B cell (primary cell): ENCODE results near the gene PERCC1. TPM values are rescaled to one million over a fixed set of nuclear protein-coding genes. Genes with fewer than 3 reads are reported as not detected.

Experiments
- ATAC-seq: fragments of 200-7000 bp; cut with Tn5 transposase; one replicate; pipeline ENCODE4 v1.10.0; 2021; ENCODE audit warnings: low read depth, mild to moderate bottlenecking, moderate number of reproducible peaks, moderate library complexity
- CTCF ChIA-PET: fragments of 350-600 bp; sonication (Branson Sonifier 250); formaldehyde crosslinking; loops from one replicate; lab custom pipeline; 2021; ENCODE audit warnings: antibody characterized with exemption, inconsistent platforms; lab: Charles Lee
- POLR2A ChIA-PET: fragments of 350-600 bp; sonication (Branson Sonifier 250); formaldehyde crosslinking; loops from one replicate; lab custom pipeline; 2021; ENCODE audit warnings: antibody characterized with exemption; lab: Charles Lee
- DNase-seq: peaks from one replicate; pipeline ENCODE4 v3.0.0; 2013
- H2AFZ ChIP-seq: 2 replicates; pipeline ENCODE4 v1.6.1; 2012; ENCODE audit warnings: mild to moderate bottlenecking, low read depth, low read length; ENCODE audit not compliant: insufficient read depth, poor library complexity, severe bottlenecking
- H3K27ac ChIP-seq, 2 donors: 1 replicate in 1 of 2; 2 replicates in 1 of 2; pipeline ENCODE4 v1.5.1; 2012 to 2013; ENCODE audit warnings: low read length in 2 of 2, mild to moderate bottlenecking in 2 of 2, moderate library complexity in 1 of 2
- H3K27me3 ChIP-seq, 4 experiments: fragments of 200-600 bp in 1 of 4; sonication (generic) in 1 of 4; replicated peaks in 1 of 4; 1 replicate in 2 of 4; 2 replicates in 2 of 4; pipeline versions ENCODE4 v1.6.1 to v1.7.0; 2013 to 2016; ENCODE audit warnings: low read length in 3 of 4, mild to moderate bottlenecking in 2 of 4, mixed read lengths in 1 of 4, moderate library complexity in 1 of 4; ENCODE audit not compliant: insufficient read depth in 4 of 4, control insufficient read depth in 3 of 4; ENCODE audit errors: control extremely low read depth in 1 of 4
- H3K36me3 ChIP-seq, 2 experiments: replicated peaks in 1 of 2; 1 replicate in 1 of 2; 2 replicates in 1 of 2; pipeline versions ENCODE4 v1.6.1 to v1.7.1; 2013; ENCODE audit warnings: low read length in 1 of 2; ENCODE audit not compliant: insufficient read depth in 2 of 2, control insufficient read depth in 1 of 2; ENCODE audit errors: control extremely low read depth in 1 of 2, extremely low read depth in 1 of 2
- H3K4me1 ChIP-seq, 2 donors: fragments of 200-600 bp in 1 of 2; sonication (generic) in 1 of 2; 1 replicate in 1 of 2; 2 replicates in 1 of 2; pipeline versions ENCODE4 v1.5.1 to v1.6.1; 2013 to 2017; ENCODE audit warnings: low read length in 2 of 2; ENCODE audit not compliant: control insufficient read depth in 2 of 2, insufficient read depth in 2 of 2
- H3K4me2 ChIP-seq: replicated peaks from 2 replicates; pipeline ENCODE3; 2012; ENCODE audit warnings: mild to moderate bottlenecking, low read depth, low read length; ENCODE audit not compliant: poor library complexity, severe bottlenecking
- H3K4me3 ChIP-seq, 5 experiments: fragments of 200-600 bp in 1 of 5; sonication (generic) in 1 of 5; 1 replicate in 3 of 5; 2 replicates in 2 of 5; pipeline versions ENCODE4 v1.5.1 to v1.7.0; 2011 to 2016; ENCODE audit warnings: low read length in 4 of 5, mild to moderate bottlenecking in 4 of 5, low read depth in 2 of 5, control low read depth in 1 of 5, moderate library complexity in 1 of 5; ENCODE audit not compliant: insufficient read depth in 1 of 5; ENCODE audit errors: control extremely low read depth in 1 of 5, extremely low read depth in 1 of 5
- H3K79me2 ChIP-seq: fragments of 200-600 bp; sonication (generic); one replicate; pipeline ENCODE4 v1.6.0; 2016; ENCODE audit warnings: low read length; ENCODE audit not compliant: control insufficient read depth, insufficient read depth
- H3K9ac ChIP-seq: fragments of 200-600 bp; sonication (generic); 2 replicates; pipeline ENCODE4 v1.6.1; 2017; ENCODE audit warnings: mild to moderate bottlenecking, low read length, moderate library complexity
- H3K9me3 ChIP-seq, 3 donors: one replicate each; pipeline versions ENCODE4 v1.6.1 to v1.7.1; 2013; ENCODE audit warnings: low read length in 2 of 3; ENCODE audit not compliant: control insufficient read depth in 2 of 3, insufficient read depth in 1 of 3; ENCODE audit errors: control extremely low read depth in 1 of 3
- H4K20me1 ChIP-seq: 2 replicates; pipeline ENCODE4 v1.6.0; 2012; ENCODE audit warnings: mild to moderate bottlenecking, low read length; ENCODE audit not compliant: insufficient read depth, control insufficient read depth, poor library complexity, severe bottlenecking
- H3K27ac Mint-ChIP-seq: one replicate; pipeline ENCODE4 v1.8.0; 2021; ENCODE audit warnings: mixed read lengths
- H3K27me3 Mint-ChIP-seq: one replicate; pipeline ENCODE4 v1.8.0; 2021; ENCODE audit warnings: mixed read lengths
- H3K4me1 Mint-ChIP-seq: one replicate; pipeline ENCODE4 v1.8.0; 2021; ENCODE audit warnings: mixed read lengths
- H3K4me3 Mint-ChIP-seq: one replicate; pipeline ENCODE4 v1.8.0; 2021; ENCODE audit warnings: mixed read lengths
- H3K9me3 Mint-ChIP-seq: one replicate; pipeline ENCODE4 v1.8.0; 2022; ENCODE audit warnings: mixed read lengths; ENCODE audit not compliant: insufficient read depth
- EZH2 ChIP-seq: IDR thresholded peaks from 2 replicates; pipeline ENCODE4 v1.6.1; 2012; ENCODE audit warnings: borderline replicate concordance, low read depth, mild to moderate bottlenecking, moderate library complexity, low read length; ENCODE audit not compliant: insufficient read depth, poor library complexity, severe bottlenecking
- WGBS: methylation state at CpG from one replicate; pipeline ENCODE4 v1.1.5; 2013; ENCODE audit warnings: missing lambda C conversion rate; ENCODE audit not compliant: insufficient coverage; 5-methylcytosine and 5-hydroxymethylcytosine counted together
- intact Hi-C: fragments of 100-400 bp; cut with micrococcal nuclease; formaldehyde crosslinking; loops from one replicate; pipeline ENCODE4 v1.10.0; 2022
- polyA plus RNA-seq: library from polyadenylated mRNA; depleted of rRNA; stranded (reverse); fragments of >200 nt; gene quantifications from 2 replicates; pipeline ENCODE4 v1.2.3, GENCODE V29; 2012
- total RNA-seq, 2 donors: library from RNA; stranded (reverse); fragments of 120-200 nt in 1 of 2; gene quantifications; 1 replicate in 1 of 2; 2 replicates in 1 of 2; pipeline versions ENCODE4 v1.2.3 to v1.2.4, GENCODE V29; 2013 to 2022
- TF ChIP-seq, protein P1 (sequence below): fragments of 200-600 bp; IDR thresholded peaks from one replicate; pipeline ENCODE4 v1.8.0; 2022; ENCODE audit warnings: antibody characterized with exemption, mild to moderate bottlenecking

Gene PERCC1
- total and polyA plus RNA-seq, 2 donors (not counting 1 experiment from before 2014, with no cell fraction given), result 0.46 to 0.64 TPM

DNA sequence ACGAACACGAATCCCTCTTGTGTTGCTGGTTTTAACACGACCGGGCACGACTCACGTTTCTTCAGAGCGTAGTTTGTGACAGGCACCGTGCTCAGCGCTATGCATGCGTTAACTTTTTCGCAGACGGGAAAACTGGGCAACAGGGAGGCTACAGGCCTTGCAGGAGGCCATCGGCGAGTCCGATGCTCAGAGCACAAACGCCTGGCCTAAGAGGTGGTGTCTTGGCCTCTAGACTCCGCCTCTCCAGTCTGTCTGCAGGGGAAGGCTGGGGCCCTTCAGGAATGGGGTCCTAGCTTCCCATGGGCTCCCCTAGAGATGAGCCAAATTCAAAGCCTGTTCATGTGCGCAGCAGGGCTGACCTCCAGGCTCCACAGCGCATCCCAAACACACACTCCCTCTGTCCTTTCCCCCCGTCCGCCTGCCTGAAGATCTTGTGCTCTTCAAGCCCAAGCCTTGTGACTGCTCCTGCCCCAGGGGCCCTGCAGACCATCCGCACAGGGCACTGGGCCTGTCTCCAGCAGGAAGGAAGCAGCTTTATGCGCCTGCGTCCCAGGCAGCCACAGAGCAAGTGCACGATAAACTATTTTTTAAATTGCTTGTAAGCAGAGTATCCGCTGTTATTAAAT is 40.8 kb downstream of the PERCC1 start:
- Mint-ChIP-seq H3K27ac (peak overlapping the region; percentile 93), H3K4me3 (peak overlapping the region; percentile 65), H3K27me3 (no peaks in the 10 kb centered on the region), H3K4me1 (peaks cover 57% of the 10 kb centered on the region), H3K9me3 (no peaks in the 10 kb centered on the region)
- CTCF ChIA-PET, result interaction anchor here (1.4 to 1.5 kb wide), 3 partner anchors 8 to 108 kb away, joined by 3 to 7 read pairs (median 3); no protein-coding TSS in a partner anchor
- H3K79me2 ChIP-seq, result peaks cover 96% of the 10 kb centered on the region
- peaks cover 37% of the 10 kb centered on the region for H4K20me1 ChIP-seq
- H3K9me3 ChIP-seq, result no peaks in the 10 kb centered on the region
- H3K4me3 ChIP-seq, result peak overlapping the region in 2 of 5 experiments; percentile 5 to 9
- POLR2A ChIA-PET, result interaction anchor here (1.0 to 2.1 kb wide), 4 partner anchors 9 to 51 kb away, joined by 3 to 12 read pairs (median 6); partner anchors contain the start of genes TELO2 and UQCC4
- H3K27me3 ChIP-seq, result no peaks in the 10 kb centered on the region
- H3K27ac ChIP-seq, result peak overlapping the region; percentile 76 to 96
- peaks cover 42 to 68% of the 10 kb centered on the region in 2 donors for H3K4me1 ChIP-seq
- no peak for TF ChIP-seq EZH2
- TF ChIP-seq, protein P1, sequence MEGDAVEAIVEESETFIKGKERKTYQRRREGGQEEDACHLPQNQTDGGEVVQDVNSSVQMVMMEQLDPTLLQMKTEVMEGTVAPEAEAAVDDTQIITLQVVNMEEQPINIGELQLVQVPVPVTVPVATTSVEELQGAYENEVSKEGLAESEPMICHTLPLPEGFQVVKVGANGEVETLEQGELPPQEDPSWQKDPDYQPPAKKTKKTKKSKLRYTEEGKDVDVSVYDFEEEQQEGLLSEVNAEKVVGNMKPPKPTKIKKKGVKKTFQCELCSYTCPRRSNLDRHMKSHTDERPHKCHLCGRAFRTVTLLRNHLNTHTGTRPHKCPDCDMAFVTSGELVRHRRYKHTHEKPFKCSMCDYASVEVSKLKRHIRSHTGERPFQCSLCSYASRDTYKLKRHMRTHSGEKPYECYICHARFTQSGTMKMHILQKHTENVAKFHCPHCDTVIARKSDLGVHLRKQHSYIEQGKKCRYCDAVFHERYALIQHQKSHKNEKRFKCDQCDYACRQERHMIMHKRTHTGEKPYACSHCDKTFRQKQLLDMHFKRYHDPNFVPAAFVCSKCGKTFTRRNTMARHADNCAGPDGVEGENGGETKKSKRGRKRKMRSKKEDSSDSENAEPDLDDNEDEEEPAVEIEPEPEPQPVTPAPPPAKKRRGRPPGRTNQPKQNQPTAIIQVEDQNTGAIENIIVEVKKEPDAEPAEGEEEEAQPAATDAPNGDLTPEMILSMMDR, result no peak
- H3K9ac ChIP-seq, result no peak overlapping the region
- no peaks in the 10 kb centered on the region for H3K36me3 ChIP-seq
- intact Hi-C loops, result no loop called here
- 58% methylated on average over 24 of the region's 26 CpGs for WGBS
- no peak for DNase-seq
- H2AFZ ChIP-seq, result no peak overlapping the region
- H3K4me2 ChIP-seq, result peak overlapping the region; percentile 97
- no peak for ATAC-seq

DNA sequence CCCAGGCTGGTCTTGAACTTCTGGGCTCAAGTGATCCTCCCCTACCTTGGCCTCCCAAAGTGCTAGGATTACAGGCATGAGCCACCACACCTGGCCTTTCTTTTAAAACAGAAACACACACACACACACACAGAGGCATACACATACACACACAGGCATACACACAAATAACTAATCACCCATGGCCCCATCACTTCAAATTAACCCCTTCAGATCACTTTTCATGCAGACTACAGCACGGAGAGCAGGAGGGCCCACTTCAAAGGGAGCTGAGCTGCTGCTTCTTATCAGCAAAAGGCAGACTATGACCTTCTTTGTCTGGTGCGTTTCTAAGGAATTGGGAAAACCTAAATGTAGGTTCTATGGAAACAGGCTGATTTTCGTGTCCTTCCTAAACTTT is 42.1 kb downstream of the PERCC1 start:
- peak overlapping the region; percentile 91 for H3K4me3 Mint-ChIP-seq
- ATAC-seq (no peak), DNase-seq (no peak)
- TF ChIP-seq, protein P1, result no peak
- no peak for TF ChIP-seq EZH2
- no peak overlapping the region for H2AFZ ChIP-seq
- H3K79me2 ChIP-seq, result peaks cover 90% of the 10 kb centered on the region
- H3K4me3 ChIP-seq, result no peak overlapping the region
- H3K4me1 Mint-ChIP-seq, result peaks cover 53% of the 10 kb centered on the region
- no peaks in the 10 kb centered on the region for H3K36me3 ChIP-seq
- H3K9ac ChIP-seq, result no peak overlapping the region
- H3K27me3 ChIP-seq, result no peaks in the 10 kb centered on the region
- ChIA-PET POLR2A (interaction anchor here (0.7 to 2.5 kb wide), 6 partner anchors 8 to 310 kb away, joined by 3 to 12 read pairs (median 4); partner anchors contain the start of genes NUBP2, TELO2 and UQCC4), CTCF (interaction anchor here (0.7 to 1.5 kb wide), 2 partner anchors 44 to 70 kb away, joined by 3 to 7 read pairs; no protein-coding TSS in a partner anchor)
- H3K27ac ChIP-seq, result peak overlapping the region in 1 of 2 donors; percentile 96
- H3K4me2 ChIP-seq, result peak overlapping the region; percentile 97
- peaks cover 42 to 59% of the 10 kb centered on the region in 2 donors for H3K4me1 ChIP-seq
- H4K20me1 ChIP-seq, result peaks cover 24% of the 10 kb centered on the region
- peak overlapping the region; percentile 91 for H3K27ac Mint-ChIP-seq
- H3K9me3 Mint-ChIP-seq, result no peaks in the 10 kb centered on the region
- no peaks in the 10 kb centered on the region for H3K9me3 ChIP-seq
- no peaks in the 10 kb centered on the region for H3K27me3 Mint-ChIP-seq
- intact Hi-C loops, result no loop called here
- 94% methylated on average over 2 of the region's 3 CpGs for WGBS
